ENCODE data around the gene RHEBL1.

Gene RHEBL1

GRCh38 chr12:49086116-49086515 is 16.3 kb upstream of the RHEBL1 start:
- Mint-ChIP-seq H3K4me3 (no peak overlapping the region), H3K27me3 (ENCODE audit: low read depth) (peaks cover 53% of the 10 kb centered on the region), H3K36me3 (ENCODE audit: low read depth) (no peaks in the 10 kb centered on the region), H3K4me1 (peaks cover 26% of the 10 kb centered on the region), H3K27ac (no peak overlapping the region), H3K9me3 (no peaks in the 10 kb centered on the region)
- TF ChIP-seq CTCF (IDR thresholded peaks at IDR 0.05; ENCODE audit: unreplicated experiment in 3 of 3): no peak

DNA sequence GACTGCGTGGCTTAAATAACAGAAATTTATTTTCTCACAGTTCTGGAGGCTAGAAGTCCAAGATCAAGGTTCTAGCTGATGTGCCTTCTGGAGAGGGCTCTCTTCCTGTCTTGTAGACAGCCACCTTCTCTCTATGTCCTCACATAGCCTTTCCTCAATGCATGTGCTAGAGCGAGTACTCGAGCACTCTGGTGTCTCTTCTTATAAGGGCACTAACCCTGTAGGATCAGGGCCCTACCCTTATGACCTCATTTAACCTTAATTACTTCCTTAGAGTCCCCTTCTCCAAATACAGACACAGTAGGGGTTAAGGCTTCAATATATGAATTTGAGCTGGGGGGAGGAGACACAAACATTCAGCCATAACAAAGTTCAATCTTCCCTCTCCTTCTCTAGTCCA is 14.7 kb upstream of the RHEBL1 start:
- H3K4me1 Mint-ChIP-seq: peaks cover 29% of the 10 kb centered on the region

GRCh38 chr12:49079793-49080192 is 10.0 kb upstream of the RHEBL1 start:
- peaks cover 4% of the 10 kb centered on the region for H3K27me3 Mint-ChIP-seq (ENCODE audit: low read depth)
- H3K36me3 Mint-ChIP-seq (ENCODE audit: low read depth): no peaks in the 10 kb centered on the region
- peaks cover 21% of the 10 kb centered on the region for H3K4me1 Mint-ChIP-seq
- no peak overlapping the region for H3K4me3 Mint-ChIP-seq
- peak overlapping the region; percentile 21 to 57 (median 43) for H3K27ac Mint-ChIP-seq
- H3K9me3 Mint-ChIP-seq: no peaks in the 10 kb centered on the region
- no peak for TF ChIP-seq CTCF (IDR thresholded peaks at IDR 0.05; ENCODE audit: unreplicated experiment in 3 of 3)

More for the DNA sequence above, 14.7 kb upstream of the RHEBL1 start:
- peaks cover 36% of the 10 kb centered on the region for H3K27me3 Mint-ChIP-seq (ENCODE audit: low read depth)
- H3K27ac Mint-ChIP-seq: no peak overlapping the region
- no peak for TF ChIP-seq CTCF (IDR thresholded peaks at IDR 0.05; ENCODE audit: unreplicated experiment in 3 of 3)
- no peak overlapping the region for H3K4me3 Mint-ChIP-seq
- no peaks in the 10 kb centered on the region for H3K9me3 Mint-ChIP-seq
- H3K36me3 Mint-ChIP-seq (ENCODE audit: low read depth): no peaks in the 10 kb centered on the region

- no peaks in the 10 kb centered on the region for H3K9me3 Mint-ChIP-seq
- H3K27me3 Mint-ChIP-seq (ENCODE audit: low read depth): peaks cover 13% of the 10 kb centered on the region
Observed at GRCh38 chr12:49070971-49071370, 1.2 kb upstream of the RHEBL1 start.

DNA sequence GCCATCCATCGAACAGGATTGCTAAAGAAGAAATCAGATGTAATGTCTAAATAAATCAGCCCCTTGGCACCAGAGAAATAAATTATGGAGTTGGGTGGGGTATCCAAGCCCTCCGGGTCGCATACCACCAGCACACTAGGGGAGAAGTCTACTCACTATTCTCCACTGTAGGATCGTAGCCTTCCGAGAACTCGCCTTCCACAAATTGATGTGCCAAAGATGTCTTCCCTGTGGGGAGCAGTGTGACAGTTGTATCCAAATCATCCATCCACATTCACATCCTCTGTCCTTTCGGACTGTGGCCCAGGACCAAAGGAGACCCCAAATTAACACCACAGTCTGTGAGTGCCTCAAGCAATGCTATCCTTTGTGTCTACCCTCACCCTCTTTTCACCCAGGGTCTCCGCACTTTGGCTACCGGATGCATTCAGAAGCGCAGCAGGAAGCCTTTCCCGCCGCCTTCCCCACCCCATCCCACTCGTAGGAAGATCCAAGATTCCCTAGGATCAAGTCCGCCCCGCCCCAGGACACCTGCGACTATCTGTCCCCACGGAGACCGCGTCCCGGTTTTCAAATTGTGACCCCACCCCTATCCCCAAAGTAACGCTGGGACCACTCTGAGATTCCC is 786 bp downstream of the RHEBL1 start:
- Mint-ChIP-seq H3K4me3 (peak overlapping the region; percentile 88 to 93 (median 92)), H3K9me3 (no peaks in the 10 kb centered on the region), H3K27ac (peak overlapping the region in 1 of 3 experiments; percentile 24)

More at GRCh38 chr12:49070971-49071370, 1.2 kb upstream of the RHEBL1 start:
- no peak overlapping the region for H3K27ac Mint-ChIP-seq
- H3K36me3 Mint-ChIP-seq (ENCODE audit: low read depth): no peaks in the 10 kb centered on the region
- peaks cover 20% of the 10 kb centered on the region for H3K4me1 Mint-ChIP-seq
- no peak overlapping the region for H3K4me3 Mint-ChIP-seq
- no peak for TF ChIP-seq CTCF (IDR thresholded peaks at IDR 0.05; ENCODE audit: unreplicated experiment in 3 of 3)

More for the DNA sequence above, 786 bp downstream of the RHEBL1 start:
- TF ChIP-seq CTCF (IDR thresholded peaks at IDR 0.05; ENCODE audit: unreplicated experiment in 3 of 3): no peak
- Mint-ChIP-seq H3K4me1 (peaks cover 22% of the 10 kb centered on the region), H3K36me3 (ENCODE audit: low read depth) (no peaks in the 10 kb centered on the region), H3K27me3 (ENCODE audit: low read depth) (peaks cover 13% of the 10 kb centered on the region)

Data from nephron (organoid).